HUES6 (cell line): ENCODE measurements around the gene AIG1.

Experiments used
- H3K27ac ChIP-seq: 2 replicates; pipeline ENCODE4 v1.7.0; 2013; ENCODE audit warnings: low read depth, mild to moderate bottlenecking, low read length, inconsistent platforms
- H3K27me3 ChIP-seq: 2 replicates; pipeline ENCODE4 v1.6.1; 2013; ENCODE audit warnings: low read length; ENCODE audit not compliant: control insufficient read depth, insufficient read depth
- H3K36me3 ChIP-seq: 2 replicates; pipeline ENCODE4 v1.6.1; 2013; ENCODE audit warnings: low read length; ENCODE audit not compliant: control insufficient read depth, insufficient read depth
- H3K4me1 ChIP-seq: 2 replicates; pipeline ENCODE4 v1.6.1; 2013; ENCODE audit warnings: low read length; ENCODE audit not compliant: control insufficient read depth, insufficient read depth
- H3K4me3 ChIP-seq: 2 replicates; pipeline ENCODE4 v1.5.1; 2013; ENCODE audit warnings: low read depth, low read length
- H3K9ac ChIP-seq: one replicate; pipeline ENCODE4 v1.6.1; 2013; ENCODE audit warnings: mild to moderate bottlenecking, low read length
- H3K9me3 ChIP-seq: 2 replicates; pipeline ENCODE4 v1.6.1; 2013; ENCODE audit warnings: low read depth, low read length; ENCODE audit not compliant: control insufficient read depth, insufficient read depth

The AIG1 gene

DNA sequence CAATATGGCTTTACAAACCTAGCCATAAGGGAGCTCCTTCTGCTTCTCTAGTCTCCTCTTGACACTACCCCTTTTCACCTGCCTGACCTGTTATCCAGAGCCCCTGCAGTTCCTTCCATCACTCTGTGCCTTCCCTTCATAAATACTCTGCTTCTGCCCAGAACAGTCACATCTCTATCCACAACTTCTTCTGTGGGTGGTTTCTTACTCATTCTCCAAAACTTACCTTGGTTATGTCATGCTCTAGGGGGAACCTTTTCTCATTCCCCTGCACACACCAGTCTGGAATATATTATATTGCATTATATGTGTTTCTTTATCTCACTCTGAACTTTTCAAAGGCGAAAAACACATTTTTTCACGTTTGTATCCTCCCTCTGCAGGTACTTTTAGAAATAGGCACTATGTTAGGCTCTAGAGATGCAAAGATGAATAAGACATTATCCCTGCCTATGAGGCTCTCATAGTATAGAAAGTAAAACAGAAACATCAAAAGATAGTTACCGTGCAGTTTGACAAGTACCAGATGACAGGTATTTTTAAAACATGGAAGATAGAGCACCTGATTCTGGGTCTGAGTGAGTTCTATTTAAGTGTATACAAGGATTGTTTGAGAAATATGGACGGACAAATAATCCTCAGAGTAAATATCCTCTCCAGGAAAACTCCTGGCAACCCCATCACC is 51.5 kb downstream of the AIG1 start:
- H3K27ac ChIP-seq, result no peak overlapping the region
- no peak overlapping the region for H3K9ac ChIP-seq
- no peaks in the 10 kb centered on the region for H3K36me3 ChIP-seq
- H3K9me3 ChIP-seq, result no peaks in the 10 kb centered on the region
- H3K27me3 ChIP-seq, result no peaks in the 10 kb centered on the region
- H3K4me1 ChIP-seq, result no peaks in the 10 kb centered on the region
- no peak overlapping the region for H3K4me3 ChIP-seq

DNA sequence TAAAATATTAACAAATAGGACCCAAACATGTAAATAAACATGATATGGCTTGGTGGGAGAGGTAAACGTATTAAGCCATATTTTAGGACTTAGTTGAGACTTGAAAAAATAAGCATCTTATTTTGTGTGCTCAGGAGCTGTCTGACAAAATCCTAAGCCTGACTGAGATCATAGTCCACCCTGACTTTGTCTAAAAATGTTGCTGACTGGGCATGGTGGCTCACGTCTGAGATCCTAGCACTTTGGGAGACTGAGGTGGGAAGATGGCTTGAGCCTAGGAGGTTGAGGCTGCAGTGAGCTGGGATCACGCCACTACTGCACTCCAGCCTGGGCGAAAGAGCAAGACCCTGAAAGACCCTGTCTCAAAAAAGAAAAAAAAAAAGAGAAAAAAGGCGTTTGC is 52.1 kb downstream of the AIG1 start:
- H3K4me3 ChIP-seq, result no peak overlapping the region
- H3K9me3 ChIP-seq, result no peaks in the 10 kb centered on the region
- H3K36me3 ChIP-seq, result no peaks in the 10 kb centered on the region
- H3K9ac ChIP-seq, result no peak overlapping the region
- H3K27ac ChIP-seq, result no peak overlapping the region
- no peaks in the 10 kb centered on the region for H3K27me3 ChIP-seq
- no peaks in the 10 kb centered on the region for H3K4me1 ChIP-seq

DNA sequence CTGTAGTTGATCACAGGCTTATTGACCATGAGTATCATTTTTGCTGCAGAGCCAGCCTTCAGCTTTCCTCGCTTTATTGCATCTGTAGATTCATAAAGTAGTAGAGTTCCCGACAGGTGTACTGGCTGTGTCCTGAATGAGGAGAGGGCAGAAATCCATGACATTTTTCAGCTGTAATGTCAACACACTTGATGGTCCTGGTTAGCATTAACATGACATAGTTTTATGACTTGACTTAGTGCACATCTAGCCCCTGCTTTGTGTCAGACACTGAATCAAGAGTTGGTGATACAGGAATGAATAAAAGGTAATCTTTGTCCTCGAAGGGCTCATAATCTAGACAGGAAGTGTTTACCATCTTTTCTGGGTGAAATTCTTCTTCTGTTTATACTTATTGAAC is 55.0 kb downstream of the AIG1 start:
- peaks cover 2% of the 10 kb centered on the region; the same call in 1 of the 2 replicates for H3K36me3 ChIP-seq
- no peaks in the 10 kb centered on the region for H3K27me3 ChIP-seq
- no peak overlapping the region for H3K9ac ChIP-seq
- no peak overlapping the region for H3K27ac ChIP-seq
- H3K9me3 ChIP-seq, result peaks cover 11% of the 10 kb centered on the region
- H3K4me1 ChIP-seq, result no peaks in the 10 kb centered on the region
- no peak overlapping the region for H3K4me3 ChIP-seq

DNA sequence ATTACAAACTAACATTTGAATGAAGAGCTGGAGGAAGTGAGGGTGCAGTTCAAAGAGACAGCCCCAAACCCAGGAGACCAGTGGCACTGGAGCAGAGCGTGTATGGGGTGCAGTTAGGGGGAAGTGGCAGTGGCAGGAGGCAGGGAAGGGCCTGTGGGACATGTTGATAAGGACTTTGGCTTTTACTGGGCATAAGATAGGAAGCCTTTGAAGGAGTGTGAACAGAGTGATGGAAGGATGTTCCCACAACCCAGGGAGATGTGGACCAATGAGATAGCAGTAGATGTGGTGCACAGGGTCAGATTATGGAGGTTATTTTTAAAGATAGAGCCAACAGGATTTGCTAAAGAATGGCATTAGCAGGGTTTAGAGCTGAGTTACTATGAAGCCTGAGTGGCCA is 56.4 kb downstream of the AIG1 start:
- Histone ChIP-seq H3K9me3 (peaks cover 19% of the 10 kb centered on the region), H3K9ac (no peak overlapping the region), H3K27me3 (no peaks in the 10 kb centered on the region), H3K4me1 (no peaks in the 10 kb centered on the region), H3K27ac (no peak overlapping the region), H3K4me3 (no peak overlapping the region), H3K36me3 (peaks cover 2% of the 10 kb centered on the region; the same call in 1 of the 2 replicates)

DNA sequence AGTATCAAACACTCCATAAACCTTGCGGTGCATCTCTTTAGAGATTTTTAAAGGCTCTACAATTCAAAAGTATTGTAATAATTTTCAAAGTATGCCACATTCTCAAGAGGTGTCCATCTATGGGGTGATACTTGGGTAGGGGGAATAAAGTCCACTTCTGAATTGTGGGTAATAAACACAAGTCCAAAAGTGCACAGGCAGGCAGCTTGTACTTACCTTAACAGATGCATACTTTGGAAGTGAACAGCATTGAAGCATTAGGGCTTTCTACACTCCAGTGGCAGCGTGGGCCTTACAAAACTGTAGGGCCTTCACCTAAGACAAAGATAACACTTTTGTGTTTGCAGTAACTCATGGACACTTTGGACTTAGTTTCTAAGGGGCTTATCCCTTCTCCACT is 58.6 kb downstream of the AIG1 start:
- no peak overlapping the region for H3K4me3 ChIP-seq
- peaks cover 19% of the 10 kb centered on the region for H3K9me3 ChIP-seq
- no peak overlapping the region for H3K27ac ChIP-seq
- no peaks in the 10 kb centered on the region for H3K4me1 ChIP-seq
- H3K27me3 ChIP-seq, result no peaks in the 10 kb centered on the region
- peaks cover 5% of the 10 kb centered on the region; the same call in 1 of the 2 replicates for H3K36me3 ChIP-seq
- H3K9ac ChIP-seq, result no peak overlapping the region

DNA sequence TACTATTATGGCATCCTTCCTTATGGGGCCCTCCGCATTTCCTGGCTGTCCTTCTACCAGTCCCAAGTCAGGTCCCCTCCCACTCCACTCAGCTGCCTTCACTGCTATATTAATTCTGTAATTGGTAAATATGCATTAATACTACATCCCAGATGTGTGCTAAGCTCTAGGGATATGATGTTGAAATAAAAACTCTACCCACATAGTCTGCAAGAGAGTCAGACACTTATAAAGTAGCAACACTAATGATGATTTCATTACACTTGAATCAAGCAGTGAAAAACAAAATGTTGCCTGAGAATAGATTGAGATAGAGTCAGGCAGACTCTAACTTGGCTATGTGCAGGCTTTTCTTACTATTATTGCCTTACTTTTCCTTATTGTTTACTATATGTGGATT is 62.4 kb downstream of the AIG1 start:
- peaks cover 8% of the 10 kb centered on the region; the same call in 1 of the 2 replicates for H3K36me3 ChIP-seq
- peaks cover 19% of the 10 kb centered on the region for H3K9me3 ChIP-seq
- no peak overlapping the region for H3K9ac ChIP-seq
- H3K27ac ChIP-seq, result no peak overlapping the region
- H3K27me3 ChIP-seq, result no peaks in the 10 kb centered on the region
- H3K4me1 ChIP-seq, result no peaks in the 10 kb centered on the region
- no peak overlapping the region for H3K4me3 ChIP-seq

DNA sequence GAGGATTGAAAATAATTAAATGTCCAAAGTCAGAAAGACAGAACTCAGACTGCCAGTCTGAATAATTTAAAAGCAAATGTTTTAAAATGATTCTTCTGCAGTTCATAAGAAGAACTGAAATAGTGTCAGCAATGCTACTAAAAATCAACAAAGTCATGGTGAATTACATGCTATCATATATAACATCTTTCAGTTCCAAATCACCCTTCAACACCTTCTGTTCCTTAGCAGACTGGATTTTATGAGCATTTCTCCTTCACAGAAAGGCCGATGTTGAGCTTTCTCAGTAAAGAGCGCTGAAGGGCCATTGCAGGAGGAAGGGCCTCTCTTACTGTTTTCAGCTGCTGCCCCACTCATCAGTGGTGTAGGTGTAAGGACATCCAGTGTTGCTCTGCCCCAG is 63.3 kb downstream of the AIG1 start:
- Histone ChIP-seq H3K27ac (no peak overlapping the region), H3K36me3 (peaks cover 8% of the 10 kb centered on the region; the same call in 1 of the 2 replicates), H3K9ac (no peak overlapping the region), H3K27me3 (no peaks in the 10 kb centered on the region), H3K9me3 (peaks cover 19% of the 10 kb centered on the region), H3K4me3 (no peak overlapping the region), H3K4me1 (no peaks in the 10 kb centered on the region)

DNA sequence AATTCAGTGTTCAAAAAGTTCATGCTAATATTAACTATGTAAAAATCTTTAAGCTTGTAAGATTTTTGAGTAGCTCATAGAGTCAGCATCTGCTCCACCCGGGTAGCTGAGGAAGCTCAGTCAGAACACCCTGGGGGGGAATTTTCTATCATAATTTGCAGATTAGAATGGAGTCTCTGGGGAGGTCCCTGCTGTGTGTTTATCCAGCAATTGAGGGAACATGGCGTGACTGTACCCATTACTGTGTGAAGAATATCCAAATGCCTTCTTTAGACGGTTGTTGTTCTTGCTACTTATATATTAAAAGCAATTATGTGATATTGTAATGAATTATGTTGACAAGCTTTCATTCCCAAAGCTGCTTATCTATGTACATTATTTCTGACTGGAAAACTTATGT is 64.8 kb downstream of the AIG1 start:
- Histone ChIP-seq H3K9me3 (peaks cover 14% of the 10 kb centered on the region), H3K9ac (no peak overlapping the region)

DNA sequence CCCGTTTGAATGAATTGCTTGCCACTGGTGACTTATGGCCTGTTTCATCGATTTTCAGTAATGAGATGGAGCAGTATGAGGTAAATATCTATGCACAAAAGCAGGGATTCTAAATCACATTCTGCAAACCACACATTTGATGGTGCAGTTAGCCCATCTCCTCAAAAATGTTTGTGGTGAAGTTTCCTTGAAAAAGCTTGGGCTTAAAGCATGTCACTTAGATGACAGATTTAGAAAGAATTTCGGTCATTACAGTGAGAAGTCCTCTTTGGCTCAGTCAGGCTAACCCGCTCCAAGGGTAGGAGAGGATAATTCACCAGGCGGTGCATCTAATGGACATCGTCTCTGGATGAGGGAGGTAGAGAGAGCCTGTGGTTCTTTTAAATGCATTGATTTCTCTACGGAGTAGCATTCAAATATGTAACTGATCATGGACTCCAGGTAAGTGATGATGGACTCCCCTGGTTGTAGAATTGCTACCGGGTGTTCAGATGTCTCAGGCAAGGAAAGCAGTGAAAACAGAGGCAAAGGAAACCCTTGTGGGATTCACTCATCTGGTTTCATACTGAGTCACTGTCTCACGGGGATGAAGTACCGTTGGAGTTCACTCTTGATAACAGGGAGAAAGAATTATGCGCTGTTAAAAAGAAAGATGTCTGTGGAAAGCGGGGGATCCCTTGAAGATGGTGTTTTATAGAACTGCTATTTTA is 65.3 kb downstream of the AIG1 start:
- no peak overlapping the region for H3K27ac ChIP-seq

More for the DNA sequence above, 64.8 kb downstream of the AIG1 start:
- H3K4me1 ChIP-seq, result no peaks in the 10 kb centered on the region
- no peak overlapping the region for H3K27ac ChIP-seq
- no peaks in the 10 kb centered on the region for H3K27me3 ChIP-seq
- H3K36me3 ChIP-seq, result peaks cover 5% of the 10 kb centered on the region; the same call in 1 of the 2 replicates
- H3K4me3 ChIP-seq, result no peak overlapping the region

DNA sequence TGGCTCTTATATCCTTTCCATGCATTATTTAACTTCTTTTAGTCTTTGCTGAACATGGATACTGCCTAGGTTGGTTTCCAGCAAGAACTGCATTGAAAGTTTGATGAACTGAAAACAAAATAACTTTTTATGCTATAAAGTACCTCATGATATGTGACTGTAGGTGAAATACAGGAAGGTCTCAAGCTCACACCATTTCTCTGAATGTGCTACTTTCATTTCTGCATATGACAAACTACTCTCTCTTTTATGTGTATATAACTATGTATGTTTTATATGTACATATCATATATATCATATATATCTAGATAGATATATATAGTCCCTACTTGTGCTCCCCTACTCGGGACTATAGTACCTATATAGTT is 65.9 kb downstream of the AIG1 start:
- H3K36me3 ChIP-seq, result peaks cover 9% of the 10 kb centered on the region; the same call in 1 of the 2 replicates
- no peak overlapping the region for H3K4me3 ChIP-seq
- H3K27ac ChIP-seq, result no peak overlapping the region
- no peaks in the 10 kb centered on the region for H3K4me1 ChIP-seq
- H3K9me3 ChIP-seq, result peaks cover 14% of the 10 kb centered on the region
- no peaks in the 10 kb centered on the region for H3K27me3 ChIP-seq
- no peak overlapping the region for H3K9ac ChIP-seq

More for the DNA sequence above, 65.3 kb downstream of the AIG1 start:
- H3K9me3 ChIP-seq, result peaks cover 14% of the 10 kb centered on the region
- no peaks in the 10 kb centered on the region for H3K4me1 ChIP-seq
- H3K36me3 ChIP-seq, result peaks cover 5% of the 10 kb centered on the region; the same call in 1 of the 2 replicates
- no peak overlapping the region for H3K4me3 ChIP-seq
- H3K9ac ChIP-seq, result no peak overlapping the region
- H3K27me3 ChIP-seq, result no peaks in the 10 kb centered on the region

DNA sequence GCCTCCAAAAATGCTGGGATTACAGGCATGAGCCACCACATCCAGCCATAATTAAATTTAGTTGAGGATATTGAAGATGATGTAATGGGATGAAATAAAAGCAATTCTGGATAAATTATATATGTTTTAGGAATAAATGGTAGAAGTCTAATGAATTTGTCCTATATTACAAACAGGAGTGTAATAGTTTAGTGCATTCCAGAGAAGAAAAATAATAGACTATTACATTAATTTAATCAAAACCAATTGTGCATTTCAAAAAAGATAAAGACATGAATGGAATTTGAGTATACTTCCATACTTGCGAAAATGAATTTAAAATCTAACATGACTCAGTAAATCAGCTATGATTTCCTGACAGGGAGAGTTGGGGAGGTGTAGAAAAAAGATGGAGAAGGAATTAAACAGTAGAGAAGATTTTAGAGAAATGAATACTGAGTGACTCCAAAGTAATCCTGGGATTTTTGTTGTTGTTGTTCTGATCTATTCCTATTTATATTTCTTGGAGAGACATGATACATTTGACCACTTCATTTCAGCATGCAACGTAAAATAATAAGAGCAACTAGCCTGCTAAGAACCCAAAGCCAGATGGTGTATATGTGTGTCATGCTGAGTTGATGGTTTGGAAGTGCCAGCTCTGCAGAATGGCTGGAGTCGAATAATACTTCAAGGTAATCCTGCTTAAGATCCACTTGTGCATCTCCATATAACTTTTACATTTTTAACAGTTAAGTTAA is 67.4 kb downstream of the AIG1 start:
- no peak overlapping the region for H3K27ac ChIP-seq
- H3K27me3 ChIP-seq, result no peaks in the 10 kb centered on the region
- no peak overlapping the region for H3K4me3 ChIP-seq
- peaks cover 16% of the 10 kb centered on the region for H3K9me3 ChIP-seq
- no peaks in the 10 kb centered on the region for H3K4me1 ChIP-seq
- peaks cover 11% of the 10 kb centered on the region; the same call in 1 of the 2 replicates for H3K36me3 ChIP-seq
- no peak overlapping the region for H3K9ac ChIP-seq
